Endothelial cell of umbilical vein (primary cell): ENCODE results near the gene CLDN6. TPM values are rescaled to one million over a fixed set of nuclear protein-coding genes. Genes with fewer than 3 reads are reported as not detected.

Experiments used
- BruUV-seq: library from RNA; stranded (reverse); fragments of 400-500 nt; replicated peaks from 2 replicates; lab custom pipeline; 2021; lab: Mats Ljungman, UMichigan
- CTCF ChIA-PET: fragments of 300-600, 350-600 bp; sonication (Branson Sonifier 250); formaldehyde crosslinking; loops from one replicate; lab custom pipeline; 2021; ENCODE audit warnings: antibody characterized with exemption, inconsistent platforms; lab: Charles Lee
- POLR2A ChIA-PET: fragments of 300-600, 350-600 bp; sonication (Branson Sonifier 250); formaldehyde crosslinking; loops from one replicate; lab custom pipeline; 2021; ENCODE audit warnings: antibody characterized with exemption, inconsistent platforms; lab: Charles Lee
- DNase-seq: peaks from one replicate; pipeline ENCODE4 v3.0.0-alpha.2; 2011; ENCODE audit warnings: low read depth, low spot score
- FAIRE-seq: peaks from 2 replicates; lab custom pipeline; 2011; peaks lifted over from hg19 to GRCh38; lab: Jason Lieb, UNC
- H2AFZ ChIP-seq: 2 replicates; pipeline ENCODE4 v1.6.0; 2012; ENCODE audit warnings: low read depth, low read length, control low read depth, inconsistent platforms
- H3K27ac ChIP-seq: 2 replicates; pipeline ENCODE4 v1.5.1; 2011; ENCODE audit warnings: low read depth, mild to moderate bottlenecking, control low read depth, low read length, moderate library complexity; ENCODE audit not compliant: insufficient read depth
- H3K27me3 ChIP-seq, 2 experiments: 2 replicates each; pipeline versions ENCODE4 v1.6.0 to v1.6.1; 2011; ENCODE audit warnings: low read length in 2 of 2, mixed read lengths in 1 of 2; ENCODE audit not compliant: control insufficient read depth in 2 of 2, insufficient read depth in 2 of 2
- H3K36me3 ChIP-seq, 2 experiments: 2 replicates in 1 of 2; 3 replicates in 1 of 2; pipeline ENCODE4 v1.5.1; 2011; ENCODE audit warnings: low read length in 2 of 2, mild to moderate bottlenecking in 1 of 2, moderate library complexity in 1 of 2; ENCODE audit not compliant: control insufficient read depth in 2 of 2, insufficient read depth in 2 of 2; ENCODE audit errors: extremely low read depth in 1 of 2
- H3K4me1 ChIP-seq: 3 replicates; pipeline ENCODE4 v1.5.1; 2011; ENCODE audit warnings: mild to moderate bottlenecking, low read length; ENCODE audit not compliant: control insufficient read depth, insufficient read depth; ENCODE audit errors: extremely low read depth
- H3K4me2 ChIP-seq: 2 replicates; pipeline ENCODE4 v1.6.1; 2011; ENCODE audit warnings: low read length, control low read depth, mixed read lengths; ENCODE audit not compliant: insufficient read depth
- H3K4me3 ChIP-seq, 3 experiments: fragments of 200-600 bp in 1 of 3; sonication (generic), shearing (Covaris generic) in 1 of 3; replicated peaks in 1 of 3; 2 replicates each; pipeline ENCODE4 v1.5.1; 2011 to 2016; ENCODE audit warnings: control low read depth in 3 of 3, low read length in 3 of 3, mild to moderate bottlenecking in 2 of 3, inconsistent platforms in 1 of 3, low read depth in 1 of 3, moderate library complexity in 1 of 3; ENCODE audit not compliant: insufficient read depth in 1 of 3
- H3K79me2 ChIP-seq: 2 replicates; pipeline ENCODE4 v1.6.0; 2012; ENCODE audit warnings: low read length, inconsistent platforms; ENCODE audit not compliant: control insufficient read depth, insufficient read depth
- H3K9ac ChIP-seq: replicated peaks from 2 replicates; pipeline ENCODE3; 2011; ENCODE audit warnings: low read length, control low read depth; ENCODE audit not compliant: insufficient read depth; ENCODE audit errors: extremely low read depth
- H3K9me1 ChIP-seq: replicated peaks from 3 replicates; pipeline ENCODE4 v1.6.0; 2011; ENCODE audit warnings: mild to moderate bottlenecking, low read length; ENCODE audit not compliant: control insufficient read depth, insufficient read depth; ENCODE audit errors: extremely low read depth
- H3K9me3 ChIP-seq: replicated peaks from 2 replicates; pipeline ENCODE4 v1.5.1; 2012; ENCODE audit warnings: low read length, inconsistent platforms; ENCODE audit not compliant: control insufficient read depth, insufficient read depth
- H4K20me1 ChIP-seq: replicated peaks from 2 replicates; pipeline ENCODE3; 2011; ENCODE audit warnings: mild to moderate bottlenecking, low read length; ENCODE audit not compliant: control insufficient read depth, insufficient read depth; ENCODE audit errors: extremely low read depth
- CTCF ChIP-seq, 2 donors: IDR thresholded peaks; 1 replicate in 1 of 2; 2 replicates in 1 of 2; pipeline ENCODE4 v1.5.1; 2011; ENCODE audit warnings: low read length in 2 of 2, mild to moderate bottlenecking in 2 of 2, moderate library complexity in 2 of 2, control low read depth in 1 of 2, inconsistent platforms in 1 of 2, low read depth in 1 of 2; ENCODE audit not compliant: insufficient read depth in 1 of 2; ENCODE audit errors: extremely low read depth in 1 of 2
- EZH2 ChIP-seq: IDR thresholded peaks from 2 replicates; pipeline ENCODE4 v1.6.1; 2012; ENCODE audit warnings: borderline replicate concordance, low read depth, mild to moderate bottlenecking, moderate library complexity, low read length, inconsistent platforms; ENCODE audit not compliant: severe bottlenecking
- FOS ChIP-seq: IDR thresholded peaks from 2 replicates; pipeline ENCODE4 v1.6.1; 2011; ENCODE audit warnings: mild to moderate bottlenecking, low read length, moderate library complexity, borderline replicate concordance; ENCODE audit not compliant: insufficient read depth
- GATA2 ChIP-seq: IDR thresholded peaks from 2 replicates; pipeline ENCODE4 v1.7.0; 2011; ENCODE audit warnings: low read depth, mild to moderate bottlenecking, moderate library complexity, mixed read lengths, low read length; ENCODE audit not compliant: insufficient read length, insufficient read depth
- JUN ChIP-seq: IDR thresholded peaks from 2 replicates; pipeline ENCODE4 v1.6.1; 2011; ENCODE audit warnings: borderline replicate concordance, low read depth; ENCODE audit not compliant: insufficient read length, insufficient read depth
- MAX ChIP-seq: IDR thresholded peaks from 2 replicates; pipeline ENCODE4 v1.6.1; 2011; ENCODE audit not compliant: insufficient read depth, insufficient read length
- MYC ChIP-seq: IDR thresholded peaks from one replicate; pipeline ENCODE4 v1.6.1; 2011; ENCODE audit warnings: mild to moderate bottlenecking, low read depth, low read length
- POLR2A ChIP-seq: IDR thresholded peaks from 2 replicates; pipeline ENCODE4 v1.6.1; 2012; ENCODE audit warnings: low read depth, mild to moderate bottlenecking, control low read depth, low read length
- POLR2AphosphoS5 ChIP-seq: IDR thresholded peaks from 2 replicates; pipeline ENCODE4 v1.6.1; 2012; ENCODE audit warnings: low read depth, mild to moderate bottlenecking, control low read depth, low read length, moderate library complexity; ENCODE audit not compliant: insufficient read depth
- dilution Hi-C: fragments of 300-500 bp; cut with MboI; formaldehyde crosslinking; loops from one replicate; pipeline ENCODE4 v1.15.0; 2019; ENCODE audit warnings: low sequenced_read_pairs; ENCODE audit not compliant: extremely low pct_ligation_motif_present
- intact Hi-C: fragments of 100-400 bp; cut with micrococcal nuclease; formaldehyde crosslinking; loops from one replicate; pipeline ENCODE4 v1.10.0; 2022
- polyA plus RNA-seq, 4 experiments: library from polyadenylated mRNA; depleted of rRNA in 3 of 4; stranded (reverse) in 3 of 4; unstranded in 1 of 4; fragments of >200 nt; gene quantifications; 2 replicates each; pipeline versions ENCODE4 v1.2.1 to v1.2.3, GENCODE V29; 2011 to 2012; ENCODE audit warnings: missing spikeins in 1 of 4
- total RNA-seq: library from RNA; stranded (reverse); gene quantifications from 2 replicates; pipeline ENCODE4 v1.2.3, GENCODE V29; 2021

CLDN6 gene
- total and polyA plus RNA-seq, 2 donors (not counting 3 experiments of a cell fraction or from before 2014, with no cell fraction given): 0.28 TPM; not detected in 1

- FAIRE-seq (no peak), DNase-seq (no peak)
- H3K9ac ChIP-seq: no peak overlapping the region
- POLR2A ChIA-PET: no interaction called here
- H3K27ac ChIP-seq: no peak overlapping the region
- H3K9me3 ChIP-seq: no peaks in the 10 kb centered on the region
- no TSS peak for BruUV-seq
- no peak overlapping the region for H3K4me3 ChIP-seq
- dilution Hi-C loops (no loop called here), intact Hi-C loops (no loop called here)
- no peaks in the 10 kb centered on the region for H3K79me2 ChIP-seq
- no peak overlapping the region for H3K4me2 ChIP-seq
- no peak overlapping the region for H2AFZ ChIP-seq
- H4K20me1 ChIP-seq: no peaks in the 10 kb centered on the region
- TF ChIP-seq GATA2 (no peak), MAX (no peak)
- H3K4me1 ChIP-seq: no peaks in the 10 kb centered on the region
- H3K36me3 ChIP-seq: no peaks in the 10 kb centered on the region
- H3K9me1 ChIP-seq: no peaks in the 10 kb centered on the region
- CTCF ChIA-PET: interaction anchor here (0.7 to 8.8 kb wide), 4 partner anchors 9 to 93 kb away, joined by 3 to 200 read pairs (median 71); partner anchors contain the start of gene MMP25
- peaks cover 58% of the 10 kb centered on the region in 2 experiments for H3K27me3 ChIP-seq
These were observed 17.4 kb upstream of the CLDN6 start for GRCh38 chr16:3035289-3035971.

GRCh38 chr16:3032624-3033023 lies 14.6 kb upstream of the CLDN6 start:
- Histone ChIP-seq H3K79me2 (no peaks in the 10 kb centered on the region), H3K9me1 (no peaks in the 10 kb centered on the region), H3K4me3 (no peak overlapping the region), H3K9me3 (no peaks in the 10 kb centered on the region), H3K36me3 (no peaks in the 10 kb centered on the region), H3K4me1 (no peaks in the 10 kb centered on the region), H3K27me3 (peaks cover 57 to 65% of the 10 kb centered on the region in 2 experiments), H3K4me2 (no peak overlapping the region), H3K27ac (no peak overlapping the region), H2AFZ (no peak overlapping the region), H4K20me1 (no peaks in the 10 kb centered on the region), H3K9ac (no peak overlapping the region)
- no peak for DNase-seq
- TF ChIP-seq POLR2AphosphoS5: no peak
- TF ChIP-seq GATA2: no peak
- TF ChIP-seq FOS: no peak
- TF ChIP-seq JUN: no peak
- no peak for TF ChIP-seq MYC
- no peak for TF ChIP-seq CTCF (IDR thresholded peaks at IDR 0.05; ENCODE audit: extremely low read depth in 1 of 2, insufficient read depth in 1 of 2, low read depth in 1 of 2, low read length in 2 of 2)
- no peak for TF ChIP-seq MAX
- TF ChIP-seq EZH2: no peak
- TF ChIP-seq POLR2A: no peak
- ChIA-PET POLR2A (no interaction called here), CTCF (interaction anchor here (1.1 to 8.8 kb wide), 11 partner anchors 12 to 133 kb away, joined by 4 to 200 read pairs (median 7); partner anchors contain the start of gene MMP25)
- dilution Hi-C loops (no loop called here), intact Hi-C loops (no loop called here)
- no TSS peak for BruUV-seq
- no peak for FAIRE-seq
